Neural progenitor cell (in vitro differentiated cells): Measurements from ENCODE around the gene DYNLT3. TPM values are rescaled to one million over a fixed set of nuclear protein-coding genes. Genes with fewer than 3 reads are reported as not detected.

Experiments
- DNase-seq: peaks from one replicate; pipeline ENCODE4 v3.0.0-alpha.2; 2016; ENCODE audit warnings: low spot score
- H2AFZ ChIP-seq: fragments of 200-600 bp; sonication (generic); replicated peaks from 2 replicates; pipeline ENCODE4 v1.6.1; 2016; ENCODE audit warnings: antibody characterized with exemption
- H3F3A ChIP-seq: fragments of 200-600 bp; sonication (generic); 2 replicates; pipeline ENCODE4 v1.6.1; 2016; ENCODE audit warnings: antibody characterized with exemption, low read depth
- H3K27ac ChIP-seq: fragments of 200-600 bp; sonication (generic); 2 replicates; pipeline ENCODE4 v1.5.1; 2016; ENCODE audit warnings: mild to moderate bottlenecking
- H3K27me3 ChIP-seq: fragments of 200-600 bp; sonication (generic); 2 replicates; pipeline ENCODE4 v1.6.1; 2016; ENCODE audit warnings: mild to moderate bottlenecking, moderate library complexity
- H3K36me3 ChIP-seq: fragments of 200-600 bp; sonication (generic); 2 replicates; pipeline ENCODE4 v1.5.1; 2016
- H3K4me1 ChIP-seq: fragments of 200-600 bp; sonication (generic); 2 replicates; pipeline ENCODE4 v1.6.1; 2016; ENCODE audit warnings: mixed run types
- H3K4me2 ChIP-seq: fragments of 200-600 bp; sonication (generic); 2 replicates; pipeline ENCODE4 v1.6.1; 2016
- H3K4me3 ChIP-seq: fragments of 200-600 bp; sonication (generic); 2 replicates; pipeline ENCODE4 v1.5.1; 2016
- H3K79me2 ChIP-seq: fragments of 200-600 bp; sonication (generic); 2 replicates; pipeline ENCODE4 v1.6.1; 2016; ENCODE audit warnings: low read depth
- H3K9ac ChIP-seq: fragments of 200-600 bp; sonication (generic); 2 replicates; pipeline ENCODE4 v1.6.1; 2016
- H3K9me3 ChIP-seq: fragments of 200-600 bp; sonication (generic); 2 replicates; pipeline ENCODE4 v1.5.1; 2016; ENCODE audit warnings: low read depth
- H4K20me1 ChIP-seq: fragments of 200-600 bp; sonication (generic); 2 replicates; pipeline ENCODE4 v1.6.1; 2016; ENCODE audit warnings: low read depth
- H3K27ac Mint-ChIP-seq: 3 replicates; pipeline ENCODE4 v1.8.0; 2021; ENCODE audit warnings: mixed read lengths
- H3K27me3 Mint-ChIP-seq: 2 replicates; pipeline ENCODE4 v1.8.0; 2022; ENCODE audit warnings: low read depth, mild to moderate bottlenecking, inconsistent platforms, moderate library complexity, mixed read lengths; ENCODE audit not compliant: insufficient read depth
- H3K36me3 Mint-ChIP-seq: 3 replicates; pipeline ENCODE4 v1.8.0; 2021; ENCODE audit warnings: mixed read lengths
- H3K4me1 Mint-ChIP-seq: 3 replicates; pipeline ENCODE4 v1.8.0; 2021; ENCODE audit warnings: mixed read lengths
- H3K4me3 Mint-ChIP-seq: 3 replicates; pipeline ENCODE4 v1.8.0; 2021; ENCODE audit warnings: mild to moderate bottlenecking, moderate library complexity, mixed read lengths
- H3K9me3 Mint-ChIP-seq: 3 replicates; pipeline ENCODE4 v1.8.0; 2020; ENCODE audit warnings: mixed read lengths
- EZH2 ChIP-seq: fragments of 200-600 bp; sonication (generic); IDR thresholded peaks from 2 replicates; pipeline ENCODE4 v1.6.1; 2017; ENCODE audit warnings: antibody characterized with exemption, mild to moderate bottlenecking, moderate library complexity
- EZH2phosphoT487 ChIP-seq: fragments of 200-600 bp; sonication (generic); IDR thresholded peaks from 2 replicates; pipeline ENCODE4 v1.6.1; 2017; ENCODE audit warnings: antibody characterized with exemption
- small RNA-seq: library from RNA; depleted of rRNA; stranded (forward); fragments of <200 nt; gene quantifications from one replicate; pipeline ENCODE3, GENCODE V24; 2015
- total RNA-seq: library from RNA; depleted of rRNA; stranded (reverse); fragments of >200 nt; gene quantifications from 2 replicates; pipeline ENCODE4 v1.2.3, GENCODE V29; 2015; ENCODE audit warnings: low replicate concordance
- TF ChIP-seq, protein P1 (sequence below): fragments of 200-600 bp; sonication (generic); IDR thresholded peaks from 2 replicates; pipeline ENCODE4 v1.5.1; 2017; ENCODE audit warnings: antibody characterized with exemption, mild to moderate bottlenecking

Gene DYNLT3
- total RNA-seq, 1 donor from 2014 or later = 12.1 TPM

DNA sequence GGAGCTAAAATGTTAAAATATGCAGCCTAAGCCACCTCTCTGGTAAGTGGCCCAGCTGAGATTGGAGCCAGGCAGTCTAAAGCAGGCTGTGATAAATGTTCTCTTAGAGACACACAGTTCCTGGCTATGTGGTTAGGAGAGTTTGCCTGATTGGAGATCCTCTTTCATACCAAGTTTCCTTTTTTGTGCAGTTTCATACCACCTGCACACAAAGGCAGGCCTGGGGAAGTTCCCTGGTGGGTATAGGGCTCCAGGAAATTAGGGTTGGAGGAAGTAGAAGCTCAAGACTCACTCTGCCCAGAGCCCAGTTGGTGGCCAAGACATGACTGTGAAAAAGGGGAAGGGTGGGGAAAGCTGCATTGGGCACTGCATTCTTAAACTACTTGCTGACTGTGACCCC is 50.6 kb downstream of the DYNLT3 start:
- Histone ChIP-seq H3K4me1 (no peaks in the 10 kb centered on the region), H2AFZ (no peak overlapping the region), H3K9ac (no peak overlapping the region), H4K20me1 (no peaks in the 10 kb centered on the region), H3K4me2 (no peak overlapping the region), H3F3A (no peaks in the 10 kb centered on the region), H3K27ac (no peak overlapping the region), H3K36me3 (no peaks in the 10 kb centered on the region), H3K79me2 (no peaks in the 10 kb centered on the region), H3K27me3 (no peaks in the 10 kb centered on the region), H3K4me3 (no peak overlapping the region), H3K9me3 (no peaks in the 10 kb centered on the region)
- no peak for DNase-seq
- Mint-ChIP-seq H3K27ac (no peak overlapping the region), H3K27me3 (no peaks in the 10 kb centered on the region), H3K4me1 (no peaks in the 10 kb centered on the region), H3K36me3 (no peaks in the 10 kb centered on the region), H3K9me3 (no peaks in the 10 kb centered on the region), H3K4me3 (no peak overlapping the region)
- TF ChIP-seq EZH2 (no peak), EZH2phosphoT487 (no peak)
- TF ChIP-seq, protein P1, sequence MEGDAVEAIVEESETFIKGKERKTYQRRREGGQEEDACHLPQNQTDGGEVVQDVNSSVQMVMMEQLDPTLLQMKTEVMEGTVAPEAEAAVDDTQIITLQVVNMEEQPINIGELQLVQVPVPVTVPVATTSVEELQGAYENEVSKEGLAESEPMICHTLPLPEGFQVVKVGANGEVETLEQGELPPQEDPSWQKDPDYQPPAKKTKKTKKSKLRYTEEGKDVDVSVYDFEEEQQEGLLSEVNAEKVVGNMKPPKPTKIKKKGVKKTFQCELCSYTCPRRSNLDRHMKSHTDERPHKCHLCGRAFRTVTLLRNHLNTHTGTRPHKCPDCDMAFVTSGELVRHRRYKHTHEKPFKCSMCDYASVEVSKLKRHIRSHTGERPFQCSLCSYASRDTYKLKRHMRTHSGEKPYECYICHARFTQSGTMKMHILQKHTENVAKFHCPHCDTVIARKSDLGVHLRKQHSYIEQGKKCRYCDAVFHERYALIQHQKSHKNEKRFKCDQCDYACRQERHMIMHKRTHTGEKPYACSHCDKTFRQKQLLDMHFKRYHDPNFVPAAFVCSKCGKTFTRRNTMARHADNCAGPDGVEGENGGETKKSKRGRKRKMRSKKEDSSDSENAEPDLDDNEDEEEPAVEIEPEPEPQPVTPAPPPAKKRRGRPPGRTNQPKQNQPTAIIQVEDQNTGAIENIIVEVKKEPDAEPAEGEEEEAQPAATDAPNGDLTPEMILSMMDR = no peak

- Mint-ChIP-seq H3K36me3 (no peaks in the 10 kb centered on the region), H3K27me3 (no peaks in the 10 kb centered on the region)
- TF ChIP-seq EZH2 = no peak
- TF ChIP-seq, protein P1 = no peak
- no peak for TF ChIP-seq EZH2phosphoT487
Measured at GRCh38 chrX:37796310-37796709, 51.1 kb downstream of the DYNLT3 start.

More at GRCh38 chrX:37796310-37796709, 51.1 kb downstream of the DYNLT3 start:
- Histone ChIP-seq H3K9ac (no peak overlapping the region), H3F3A (no peaks in the 10 kb centered on the region), H2AFZ (no peak overlapping the region), H3K4me3 (no peak overlapping the region), H3K27ac (no peak overlapping the region), H3K4me1 (no peaks in the 10 kb centered on the region), H3K36me3 (no peaks in the 10 kb centered on the region), H3K4me2 (no peak overlapping the region), H3K27me3 (no peaks in the 10 kb centered on the region), H4K20me1 (no peaks in the 10 kb centered on the region), H3K79me2 (no peaks in the 10 kb centered on the region), H3K9me3 (no peaks in the 10 kb centered on the region)
- Mint-ChIP-seq H3K9me3 (no peaks in the 10 kb centered on the region), H3K4me3 (no peak overlapping the region), H3K4me1 (no peaks in the 10 kb centered on the region), H3K27ac (no peak overlapping the region)
- no peak for DNase-seq

Small RNA genes within 50 kb of the gene (small RNA-seq; reads per million reads assigned to genes)
- gene RNU6-49P = not detected

Other genes with a start within 250 kb of the DYNLT3 start
- 1.0 and 1.3 TPM in 2 replicates for gene XK, start 161.8 kb downstream of the DYNLT3 start, total RNA-seq
- gene CYBB, start 67.5 kb downstream of the DYNLT3 start, total RNA-seq = 0.28 TPM in 1 of 2 replicates, not detected in the other
- gene SYTL5, start 159.0 kb upstream of the DYNLT3 start, total RNA-seq = 0.87 and 1.7 TPM in 2 replicates